GM18517 (cell line): ENCODE results near the gene FRRS1L.
A peak's percentile ranks its signal among the peaks of the same experiment; 100 is the strongest.
"Not testable (repeated sequence)": the region's sequence is repeated elsewhere in the genome, so short reads cannot be mapped to it uniquely, and the experiment has no call there.

ENCODE experiments used
- ATAC-seq: cut with Tn5 transposase; IDR thresholded peaks from one replicate; pipeline ENCODE4 v1.9.1; 2021; ENCODE audit warnings: mild to moderate bottlenecking, moderate library complexity; ENCODE audit not compliant: unreplicated experiment

Gene FRRS1L

DNA sequence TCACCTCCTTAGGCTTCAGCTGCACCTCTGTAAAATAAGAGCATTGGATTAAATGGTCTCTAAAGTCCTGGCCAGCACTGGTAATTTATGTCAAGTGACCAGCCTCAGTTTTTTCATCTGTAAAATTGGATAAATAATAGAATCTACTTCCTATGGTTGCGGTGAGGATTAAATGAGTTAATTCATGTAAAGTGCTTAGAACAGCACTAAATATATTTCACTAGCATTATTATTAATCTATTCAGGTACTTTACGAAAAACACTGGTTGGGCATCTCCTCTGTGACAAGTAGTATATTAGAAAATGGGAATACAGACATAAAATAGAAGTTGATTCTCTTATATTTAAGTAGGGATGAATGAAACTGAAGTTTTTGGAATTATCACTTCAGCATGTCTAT lies 33.5 kb downstream of the FRRS1L start:
- ATAC-seq = no peak

DNA sequence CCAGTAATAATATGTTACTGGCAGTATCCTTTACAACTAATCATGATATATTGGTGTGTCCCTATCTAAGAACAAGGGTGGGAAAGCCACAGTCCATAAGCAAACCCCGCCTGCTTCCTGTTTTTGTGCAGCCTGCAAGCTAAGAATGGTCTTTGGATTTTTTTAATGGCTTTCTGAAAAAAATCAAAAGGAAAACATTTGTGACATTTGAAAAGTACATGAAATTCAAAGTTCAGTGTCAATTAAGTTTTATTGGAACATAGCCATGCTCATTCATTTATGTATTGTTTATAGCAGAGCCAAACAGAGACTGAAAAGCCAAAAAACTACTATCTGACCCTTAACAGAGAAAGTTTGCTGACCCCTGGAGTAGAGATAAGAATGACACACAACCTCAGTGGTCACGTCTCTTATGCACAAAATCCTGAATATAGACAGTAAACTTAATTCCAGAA lies 34.5 kb downstream of the FRRS1L start:
- no peak for ATAC-seq

DNA sequence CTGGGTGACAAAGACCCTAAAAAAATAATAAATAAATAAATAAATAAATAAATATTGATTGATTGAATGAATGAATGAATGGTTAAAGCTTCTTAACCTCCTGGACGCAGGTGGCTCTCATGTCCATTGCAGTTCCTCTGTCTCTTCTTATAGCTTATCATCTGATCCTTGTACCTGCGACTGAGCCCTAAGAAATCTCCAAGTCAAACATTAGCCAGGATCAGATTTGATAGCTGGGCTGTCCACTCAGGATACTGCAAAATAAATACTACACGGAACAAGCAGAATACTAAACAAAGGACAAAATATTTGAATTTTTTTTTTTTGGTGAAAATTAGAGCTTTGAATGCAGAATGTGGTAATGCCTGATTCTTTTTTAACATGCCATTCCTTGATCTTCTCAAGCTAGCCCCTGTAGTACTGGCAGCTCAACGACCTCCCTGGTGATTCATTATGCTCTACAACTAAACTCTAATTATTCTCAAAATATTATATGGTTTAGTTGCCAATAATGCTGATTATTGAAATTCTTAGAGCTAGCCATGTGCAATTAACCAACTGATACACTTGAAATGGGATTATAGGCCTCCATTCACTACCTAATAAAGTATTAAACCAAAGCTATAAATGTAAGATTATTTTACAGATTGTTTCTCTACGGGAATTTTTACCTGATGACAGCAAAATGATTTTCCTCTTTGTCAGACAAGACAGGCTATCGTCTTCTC lies 37.4 kb downstream of the FRRS1L start:
- no peak for ATAC-seq

DNA sequence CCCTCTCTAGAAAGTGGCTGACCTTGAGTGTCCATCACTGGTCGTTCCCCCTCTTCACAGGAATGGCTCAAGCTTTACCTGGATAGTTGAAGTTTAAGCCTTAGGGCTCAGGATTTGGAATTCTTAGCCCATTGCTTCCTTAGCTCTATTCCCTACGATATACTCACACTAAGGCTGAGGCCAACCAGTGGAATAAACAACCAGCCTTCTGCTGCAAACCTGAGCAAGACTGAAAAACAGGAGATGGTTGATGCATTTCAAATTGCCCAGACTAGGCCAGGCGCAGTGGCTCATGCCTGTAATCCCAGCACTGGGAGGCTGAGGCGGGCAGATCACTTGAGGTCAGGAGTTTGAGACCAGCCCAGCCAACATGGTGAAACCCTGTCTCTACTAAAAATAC lies 40.4 kb downstream of the FRRS1L start:
- ATAC-seq = not testable (repeated sequence)

DNA sequence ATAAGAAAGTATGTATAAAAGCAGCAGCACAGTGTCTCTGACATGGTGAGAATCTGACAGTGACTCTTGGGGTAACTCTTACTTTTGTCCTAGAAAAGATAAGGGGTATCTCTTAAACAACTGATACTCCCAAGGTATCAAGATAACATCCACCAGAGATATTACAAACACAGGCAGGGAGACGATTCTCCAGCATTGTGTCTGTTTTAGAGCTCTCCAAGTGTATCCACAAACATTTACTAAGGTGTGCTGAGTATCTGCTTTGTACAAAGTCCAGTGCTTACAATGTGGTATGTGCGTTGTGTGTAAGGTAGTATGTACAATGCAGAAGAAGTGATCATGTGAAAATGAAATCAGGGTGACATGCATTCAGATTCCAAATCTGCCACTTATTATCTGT lies 42.9 kb downstream of the FRRS1L start:
- no peak for ATAC-seq

DNA sequence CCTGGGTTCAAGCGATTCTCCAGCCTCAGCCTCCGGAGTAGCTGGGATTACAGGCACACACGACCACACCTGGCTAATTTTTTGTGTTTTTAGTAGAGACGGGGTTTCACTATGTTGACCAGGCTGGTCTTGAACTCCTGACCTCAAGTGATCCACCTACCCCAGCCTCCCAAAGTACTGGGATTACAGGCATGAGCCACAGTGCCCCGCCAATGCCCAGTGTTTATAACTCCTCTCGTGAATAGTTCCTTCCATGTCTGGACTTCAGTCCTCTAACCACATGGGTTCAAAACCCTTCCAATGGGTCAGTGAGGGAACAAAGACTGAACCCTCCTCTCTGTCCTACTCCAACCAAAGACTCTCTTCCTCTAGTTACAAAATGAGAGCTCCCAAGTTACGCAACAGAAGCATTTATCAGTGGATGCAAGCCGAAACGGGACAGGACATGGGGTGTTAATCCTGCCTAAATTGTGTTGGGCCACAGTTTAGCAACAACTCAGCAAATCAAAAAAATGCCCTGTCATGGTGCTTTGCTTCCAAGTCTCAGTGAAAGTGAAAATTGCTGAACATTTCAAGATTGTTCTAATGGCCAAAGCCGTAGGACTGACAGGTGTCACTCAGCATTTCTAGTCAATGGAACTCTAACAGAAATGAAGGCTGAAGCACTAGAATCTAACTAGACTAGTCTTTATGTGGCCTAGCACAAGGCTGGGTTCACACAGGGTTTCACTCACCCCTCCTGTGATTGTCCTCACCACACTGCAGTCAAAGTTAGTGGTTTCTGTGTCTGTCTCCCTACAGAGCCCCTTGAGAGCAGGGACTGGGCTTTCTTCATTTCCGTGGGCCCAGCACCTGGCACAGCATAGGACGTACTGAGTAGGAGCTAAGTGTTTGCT lies 44.1 kb downstream of the FRRS1L start:
- ATAC-seq = peak; percentile 36

DNA sequence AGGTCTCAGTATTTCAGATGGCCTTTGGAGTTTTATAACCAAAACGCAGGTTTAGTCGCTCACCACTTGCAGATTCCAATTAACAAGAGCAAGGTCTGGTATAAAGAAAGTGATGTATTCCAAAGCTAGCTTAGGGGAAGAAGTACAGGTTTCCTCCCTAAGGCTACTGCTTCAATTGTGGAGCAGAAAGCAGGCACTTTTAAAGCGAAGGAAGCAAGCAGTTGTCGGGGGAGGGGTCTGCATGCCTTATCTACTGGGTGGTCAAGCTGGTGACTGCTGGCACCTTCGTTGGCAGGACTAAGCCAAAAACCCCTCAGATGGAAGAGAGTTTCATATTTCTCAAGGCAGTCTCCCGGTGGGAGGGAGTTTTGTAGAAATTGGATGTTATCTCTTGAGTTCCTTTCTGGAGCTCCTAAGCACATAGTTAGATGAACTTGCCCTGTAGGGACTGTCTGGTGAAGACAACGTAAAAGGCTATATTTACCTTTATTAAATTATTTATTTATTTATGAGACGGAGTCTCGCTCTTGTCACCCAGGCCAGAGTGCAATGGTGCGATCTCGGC lies 45.7 kb downstream of the FRRS1L start:
- no peak for ATAC-seq

DNA sequence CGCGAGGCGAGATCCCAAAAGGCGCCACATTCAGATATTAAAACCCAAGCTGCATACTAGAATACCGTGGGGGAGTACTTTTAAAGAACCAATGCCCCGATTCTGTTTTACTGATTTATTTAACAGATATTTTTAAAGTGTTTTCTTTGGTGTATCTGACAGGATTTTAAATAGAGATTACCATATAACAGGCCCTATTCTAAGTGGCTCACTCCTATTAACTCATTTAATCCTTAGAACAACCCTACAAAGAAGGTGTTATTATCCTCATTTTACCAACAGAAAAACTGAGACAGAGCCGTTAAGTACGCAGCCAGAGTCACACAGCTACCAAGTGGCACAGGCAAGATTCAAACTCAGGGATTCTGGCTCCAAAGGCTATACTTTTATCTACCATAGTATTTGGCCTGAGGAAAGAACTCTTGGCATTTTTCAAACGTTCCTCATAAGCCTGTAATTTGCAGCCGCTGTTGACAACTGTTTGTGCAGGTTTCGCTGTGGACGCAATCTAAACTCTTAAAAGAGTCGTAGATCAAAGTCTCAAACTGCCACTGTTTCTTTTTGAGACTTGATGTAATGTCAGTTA lies 46.8 kb downstream of the FRRS1L start:
- ATAC-seq = no peak

DNA sequence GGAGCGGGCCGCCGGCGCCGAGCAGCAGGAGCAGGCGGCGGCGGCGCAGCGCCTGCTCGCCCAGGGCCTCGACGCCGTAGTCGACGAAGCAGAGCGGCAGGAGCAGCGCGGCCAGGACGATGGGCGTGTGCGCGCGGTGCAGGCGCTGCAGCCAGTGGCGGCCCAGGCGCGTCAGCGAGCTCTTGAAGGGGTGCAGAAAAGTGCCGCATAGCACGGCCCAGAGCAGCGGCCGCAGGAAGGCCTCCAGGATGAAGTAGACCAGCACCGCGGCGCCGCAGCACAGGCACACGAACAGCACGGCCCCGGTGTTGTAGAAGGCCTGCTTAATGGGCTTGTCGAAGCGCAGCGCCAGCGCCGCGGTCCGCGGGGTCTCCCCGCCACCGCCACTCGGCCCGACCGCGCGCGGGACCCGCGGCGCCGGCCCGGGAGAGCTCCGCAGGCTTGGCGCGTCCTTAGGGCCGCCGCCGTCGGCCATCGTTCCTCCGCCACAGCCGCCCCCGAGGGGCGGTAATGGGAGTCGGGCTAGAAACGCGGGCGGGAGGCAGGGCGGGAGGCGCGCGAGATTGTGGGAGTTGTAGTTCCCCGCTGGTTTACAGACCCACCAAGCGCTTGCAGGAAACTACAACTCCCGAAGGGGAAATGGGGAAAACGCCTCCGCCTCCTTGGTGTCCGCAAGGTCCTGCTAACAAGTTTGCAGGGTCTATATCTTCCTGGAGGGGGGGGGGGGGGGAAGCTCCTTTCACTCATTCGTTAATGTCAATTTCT lies 47.4 kb downstream of the FRRS1L start, which contains the start of gene TMEM245:
Gene TMEM245, minus strand, starts transcription at position 509 of the 765 bp plus-strand sequence. Its CDS starts 34 bp downstream, at position 475.
- peak; percentile 89 for ATAC-seq

DNA sequence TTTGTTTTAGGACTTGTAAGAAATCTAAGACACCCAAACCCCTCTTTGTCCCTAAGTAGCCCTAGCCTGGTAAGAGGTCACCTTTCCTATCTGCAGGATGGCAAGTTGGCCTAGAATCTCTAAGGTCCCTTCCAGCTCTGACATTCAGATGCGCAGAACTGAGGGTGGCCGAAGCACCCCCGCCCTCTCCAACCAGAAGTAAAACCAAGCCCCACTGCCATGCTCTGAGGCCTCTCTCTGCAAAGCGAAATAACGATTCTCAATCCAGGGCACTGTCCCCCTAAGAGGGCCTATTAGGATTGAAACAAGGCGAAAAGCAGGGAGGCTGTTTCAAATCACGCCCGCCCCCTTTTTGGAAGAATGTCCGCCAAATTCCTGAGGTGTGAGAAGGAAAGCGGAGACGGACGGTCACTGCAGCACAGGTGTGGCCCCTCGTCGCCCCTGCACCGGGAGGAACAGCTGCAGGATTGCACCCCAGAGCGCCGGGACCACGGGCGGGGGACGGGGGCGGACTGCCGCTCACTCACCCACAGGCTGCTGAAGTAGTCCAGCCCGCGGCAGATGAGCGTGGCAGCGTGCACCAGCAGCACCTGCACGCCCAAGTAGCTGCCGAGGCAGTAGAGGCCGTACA lies 48.1 kb downstream of the FRRS1L start:
- no peak for ATAC-seq

DNA sequence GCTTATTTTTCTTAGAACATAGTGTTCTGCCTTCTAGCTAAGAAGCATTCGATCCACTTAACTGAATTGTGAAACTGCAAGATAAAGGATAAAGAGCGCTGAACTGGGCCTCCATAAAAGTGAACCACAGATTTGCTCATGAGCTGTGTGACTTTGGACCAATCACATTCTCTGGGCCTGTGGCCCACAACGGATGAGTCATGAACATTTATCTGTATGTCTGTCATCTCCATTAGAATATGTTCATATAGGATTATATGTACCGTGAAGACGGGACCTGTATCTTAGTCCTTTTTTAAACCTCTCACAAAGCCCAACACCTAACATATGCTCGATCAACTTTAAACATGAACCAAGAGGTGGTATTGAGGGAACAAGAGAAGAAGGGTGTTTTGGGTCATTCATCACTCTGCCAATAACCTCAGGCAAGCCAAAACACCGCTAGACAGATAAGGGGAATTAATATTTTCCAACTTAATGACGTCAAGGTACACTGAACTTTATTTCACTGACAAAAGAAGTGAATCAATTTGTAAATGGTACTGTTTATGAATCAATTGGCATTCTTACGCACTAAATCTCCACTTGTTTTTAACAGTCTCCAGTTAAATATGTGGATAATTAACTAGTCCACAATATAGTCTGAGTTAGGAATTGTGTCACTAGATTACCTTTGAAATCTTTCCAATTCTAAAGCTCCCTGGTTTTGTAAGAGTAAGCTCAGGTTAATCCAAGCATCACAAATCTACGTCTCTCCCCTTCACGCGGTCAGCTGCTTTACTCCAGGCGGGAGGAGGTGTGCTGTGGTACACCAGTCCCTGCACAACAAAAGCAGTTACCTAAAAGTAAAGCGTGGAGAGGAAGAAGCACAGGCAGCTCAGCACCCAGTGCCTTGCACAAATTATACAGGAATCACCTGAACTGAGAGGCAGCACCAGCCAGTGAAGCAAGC lies 48.9 kb downstream of the FRRS1L start:
- ATAC-seq = no peak

DNA sequence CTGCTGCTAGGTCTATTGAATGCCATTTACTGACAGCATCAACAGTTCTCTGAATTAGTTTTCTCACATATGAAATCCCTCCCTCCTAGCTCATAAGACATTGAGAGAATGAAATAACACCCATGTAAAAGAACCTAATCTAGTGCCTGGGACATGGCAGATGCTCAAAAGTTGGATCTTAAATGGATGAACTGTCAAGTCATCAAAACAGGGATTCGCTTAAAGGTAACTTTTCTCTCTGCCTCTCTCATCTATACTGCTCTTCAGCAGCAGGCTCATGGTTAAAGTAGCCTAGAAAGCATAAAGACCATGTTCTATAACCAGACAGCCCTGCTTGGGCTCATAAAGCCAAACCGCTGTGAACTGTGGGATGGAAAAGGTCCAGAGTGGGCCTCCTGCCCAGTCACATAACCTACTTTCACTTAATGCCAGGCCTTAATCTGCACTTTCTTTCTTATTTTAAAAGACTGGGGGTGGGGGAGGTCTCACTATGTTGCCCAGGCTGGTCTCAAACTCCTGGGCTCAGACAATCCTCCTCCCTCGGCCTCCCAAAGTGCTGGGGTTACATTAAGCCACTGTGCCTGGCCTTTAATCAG lies 51.0 kb downstream of the FRRS1L start:
- no peak for ATAC-seq

DNA sequence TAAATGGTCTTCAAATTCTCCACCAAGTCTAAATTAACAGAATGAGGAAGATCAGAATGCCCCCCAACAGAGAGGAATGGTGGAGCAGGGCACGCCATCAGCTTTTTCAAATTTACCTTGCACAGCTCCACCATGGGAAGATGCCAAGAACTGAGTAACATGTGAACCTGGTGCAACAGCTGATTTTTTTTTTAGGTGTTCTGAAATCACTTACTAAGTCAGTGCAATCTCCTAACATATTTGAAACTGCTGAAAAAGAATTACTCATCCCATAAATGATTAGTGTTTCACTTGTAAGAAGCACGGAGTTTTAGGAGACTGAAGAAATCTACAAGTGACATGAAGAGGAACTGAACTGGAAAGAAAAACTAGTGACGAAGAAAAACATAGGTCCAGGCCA lies 52.4 kb downstream of the FRRS1L start:
- ATAC-seq = no peak

DNA sequence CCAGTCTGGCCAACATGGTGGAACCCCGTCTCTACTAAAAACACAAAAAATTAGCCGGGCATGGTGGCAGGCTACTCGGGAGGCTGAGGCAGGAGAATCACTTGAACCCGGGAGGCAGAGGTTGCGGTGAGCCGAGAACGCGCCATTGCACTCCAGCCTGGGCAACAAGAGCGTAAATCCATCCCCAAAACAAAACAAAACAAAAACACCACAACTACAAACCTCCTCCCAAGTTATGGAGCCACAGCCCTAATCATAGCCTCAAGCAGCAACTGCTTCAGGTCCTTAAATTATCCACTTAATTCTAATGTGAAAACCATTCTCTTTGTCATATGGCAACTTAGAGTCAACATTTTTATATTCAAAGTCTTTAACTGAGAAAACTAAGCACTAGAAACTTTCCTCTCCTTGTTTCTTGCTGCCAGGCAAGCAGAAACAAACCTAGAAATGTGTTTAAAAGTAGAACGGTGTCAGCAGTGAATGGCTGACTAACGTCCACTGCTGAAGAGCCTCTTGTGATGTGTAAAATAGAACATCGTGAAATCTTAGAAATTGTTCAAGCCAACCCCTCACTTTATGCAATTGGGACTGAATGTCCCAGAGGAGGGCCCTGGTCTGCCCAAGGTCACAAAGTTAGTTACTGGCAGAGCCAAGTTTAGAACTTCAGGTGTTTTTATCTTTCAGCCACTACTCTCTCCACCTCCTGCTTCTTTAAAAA lies 53.0 kb downstream of the FRRS1L start:
- ATAC-seq = no peak

DNA sequence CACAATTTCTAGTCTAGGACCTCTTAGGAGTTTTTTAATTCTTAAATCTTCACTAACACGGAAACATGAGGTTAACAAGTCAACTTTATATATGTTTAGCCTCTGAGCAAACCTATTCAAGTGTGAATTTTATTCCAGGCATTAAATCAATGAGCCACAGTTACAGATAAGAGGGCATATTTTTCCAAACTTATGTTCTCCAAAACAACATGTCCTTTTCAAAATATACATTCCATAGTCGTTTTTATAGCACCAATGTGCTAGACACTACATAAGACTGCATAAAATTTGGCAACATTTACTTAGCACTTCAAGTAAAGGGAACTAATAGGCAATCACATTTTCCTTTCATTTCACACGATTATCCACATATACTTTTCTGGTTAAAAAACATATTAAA lies 53.8 kb downstream of the FRRS1L start:
- ATAC-seq = no peak

DNA sequence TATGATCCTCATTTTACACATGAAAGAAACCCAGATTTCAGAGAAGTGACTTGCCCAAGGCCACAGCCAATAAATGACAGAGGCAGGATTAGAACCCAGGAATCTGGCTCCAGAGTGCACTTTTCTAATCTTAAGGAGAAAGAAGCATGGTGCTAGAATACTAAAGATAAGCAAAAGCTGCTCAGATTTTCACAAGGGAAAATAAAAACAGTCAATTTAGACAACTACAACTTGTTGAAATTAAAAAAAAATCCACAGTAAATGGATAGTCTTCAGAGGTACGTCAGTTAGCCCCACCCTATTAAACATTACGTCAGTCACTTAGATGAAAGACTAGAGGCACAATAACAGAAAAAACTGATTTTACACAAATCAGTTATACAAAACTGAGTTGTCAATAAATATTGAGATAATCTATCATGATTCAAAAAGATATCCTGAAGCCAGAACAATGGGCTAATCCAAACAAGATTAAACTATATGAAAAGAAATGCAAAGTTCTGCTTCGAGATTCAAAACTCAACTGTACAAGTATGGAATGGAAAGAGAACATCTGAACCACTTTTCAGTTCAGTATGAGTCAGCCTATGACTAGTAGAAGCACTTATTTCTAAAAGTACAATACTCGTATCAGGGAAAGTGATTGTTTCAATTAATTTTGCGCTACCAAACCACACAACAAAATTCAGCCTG lies 56.6 kb downstream of the FRRS1L start:
- peak; percentile 82 for ATAC-seq

DNA sequence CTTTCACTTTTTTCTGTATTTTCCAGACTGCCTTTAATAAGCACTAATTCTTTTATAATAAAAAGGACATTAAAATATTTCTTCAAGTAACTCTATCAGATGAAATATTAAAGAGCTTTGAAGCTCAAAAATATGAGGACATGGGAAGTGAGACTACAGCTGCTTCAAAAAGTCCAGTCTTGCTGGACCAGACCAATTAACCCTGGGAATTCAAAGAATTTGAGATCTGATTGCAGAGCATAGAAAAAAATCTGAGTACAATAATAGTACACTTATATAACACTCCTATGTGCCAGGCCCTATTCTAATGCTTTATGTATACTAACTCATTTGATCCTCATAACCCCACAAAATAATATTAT lies 57.1 kb downstream of the FRRS1L start:
- no peak for ATAC-seq
